ENCODE data around the gene MIS12. TPM values are rescaled to one million over a fixed set of nuclear protein-coding genes. Genes with fewer than 3 reads are reported as not detected.

The MIS12 gene
- total and polyA plus RNA-seq, 2 of the 13 experiments (the other 11 are each of a cell fraction or from before 2014, with no cell fraction given): 13.4 to 28.0 TPM

- peak; percentile 93 for TF ChIP-seq ZBTB10 (CRISPR knock-in tag; IDR thresholded peaks at IDR 0.05; ENCODE audit: borderline replicate concordance)
- TF ChIP-seq KLF9 (CRISPR knock-in tag; IDR thresholded peaks at IDR 0.05; ENCODE audit: low read depth): 0 out of 2 replicates have a peak, but pooled peaks have one; percentile 49
- TF ChIP-seq ZC3H13 (CRISPR knock-in tag; IDR thresholded peaks at IDR 0.05): no peak; the same call in 1 of the 2 replicates
- TF ChIP-seq SPEN (CRISPR knock-in tag; IDR thresholded peaks at IDR 0.05; ENCODE audit: low read depth): peak; percentile 89; the same call in 1 of the 2 replicates
- TF ChIP-seq PITX1 (CRISPR knock-in tag; IDR thresholded peaks at IDR 0.05): peak; percentile 64; the same call in 1 of the 2 replicates
- TF ChIP-seq BCL3 (CRISPR knock-in tag; IDR thresholded peaks at IDR 0.05): no peak; the same call in 1 of the 2 replicates
- no peak for TF ChIP-seq ARID3A (IDR thresholded peaks at IDR 0.05; ENCODE audit: low read depth, low read length)
- TF ChIP-seq RCOR2 (CRISPR knock-in tag; IDR thresholded peaks at IDR 0.05): no peak
- peak; percentile 70; the same call in 1 of the 2 replicates for TF ChIP-seq MXD3 (CRISPR knock-in tag; IDR thresholded peaks at IDR 0.05)
- peak; percentile 56; the same call in 1 of the 2 replicates for TF ChIP-seq ETV6 (CRISPR knock-in tag; conservative IDR thresholded peaks at IDR 0.05)
- TF ChIP-seq NAIF1 (CRISPR knock-in tag; IDR thresholded peaks at IDR 0.05; ENCODE audit: borderline replicate concordance): 0 out of 2 replicates have a peak, but pooled peaks have one; percentile 64
- TF ChIP-seq ZBTB25 (CRISPR knock-in tag; IDR thresholded peaks at IDR 0.05): peak; percentile 20; the same call in 1 of the 2 replicates
- TF ChIP-seq ZNF7 (CRISPR knock-in tag; IDR thresholded peaks at IDR 0.05): 0 out of 2 replicates have a peak, but pooled peaks have one; percentile 21
- peak; percentile 90; the same call in 1 of the 2 replicates for TF ChIP-seq MEF2D (CRISPR knock-in tag; IDR thresholded peaks at IDR 0.05)
- peak; percentile 86; the same call in 1 of the 2 replicates for TF ChIP-seq ZNF414 (CRISPR knock-in tag; IDR thresholded peaks at IDR 0.05)
- TF ChIP-seq KDM4B (CRISPR knock-in tag; IDR thresholded peaks at IDR 0.05): peak; percentile 73
- peak; percentile 95 for TF ChIP-seq THAP11 (CRISPR knock-in tag; IDR thresholded peaks at IDR 0.05)
- TF ChIP-seq ZNF160 (CRISPR knock-in tag; IDR thresholded peaks at IDR 0.05): peak; percentile 46; the same call in 1 of the 2 replicates
- no peak for TF ChIP-seq MLLT10 (CRISPR knock-in tag; IDR thresholded peaks at IDR 0.05)
These were observed at the start of gene MIS12 (continued) for GRCh38 chr17:5486206-5487124.

Data from HepG2 (cell line).